A549 (cell line): Measurements from ENCODE around the gene ABCB6.
A peak's percentile ranks its signal among the peaks of the same experiment; 100 is the strongest.

Experiments
- HMGXB4 ChIP-seq: fragments of 250-450 bp; sonication (Bioruptor Pico); IDR thresholded peaks from 2 replicates; pipeline ENCODE4 v1.5.0; 2021; ENCODE audit warnings: mild to moderate bottlenecking, moderate library complexity, borderline replicate concordance
- HOXB13 ChIP-seq: fragments of 250-450 bp; sonication (Bioruptor Pico); IDR thresholded peaks from 2 replicates; pipeline ENCODE4 v1.5.0; 2020; ENCODE audit warnings: low read depth, mild to moderate bottlenecking, moderate library complexity
- MAZ ChIP-seq: fragments of 150-350 bp; IDR thresholded peaks from 2 replicates; pipeline ENCODE4 v1.6.1; 2014; ENCODE audit warnings: antibody characterized with exemption, low read depth, low read length, borderline replicate concordance
- NPAS2 ChIP-seq: fragments of 250-450 bp; sonication (Bioruptor Pico); IDR thresholded peaks from 2 replicates; pipeline ENCODE4 v1.8.0; 2022; ENCODE audit warnings: mild to moderate bottlenecking, moderate library complexity, borderline replicate concordance
- PBX3 ChIP-seq: IDR thresholded peaks from 2 replicates; pipeline ENCODE4 v1.6.1; 2012
- PHF8 ChIP-seq: fragments of 200-600 bp; sonication (generic); IDR thresholded peaks from 2 replicates; pipeline ENCODE4 v1.6.1; 2016; ENCODE audit warnings: low read depth, mild to moderate bottlenecking, antibody characterized with exemption, moderate library complexity, borderline replicate concordance
- RFX5 ChIP-seq: fragments of 450-650 bp; IDR thresholded peaks from 2 replicates; pipeline ENCODE4 v1.7.1; 2014; ENCODE audit warnings: antibody characterized with exemption, mild to moderate bottlenecking, moderate library complexity
- TF ChIP-seq, protein P1 (sequence below): fragments of >200 bp; sonication (Bioruptor Twin); formaldehyde crosslinking; IDR thresholded peaks from 3 replicates; pipeline ENCODE4 v1.5.1; 2016

DNA sequence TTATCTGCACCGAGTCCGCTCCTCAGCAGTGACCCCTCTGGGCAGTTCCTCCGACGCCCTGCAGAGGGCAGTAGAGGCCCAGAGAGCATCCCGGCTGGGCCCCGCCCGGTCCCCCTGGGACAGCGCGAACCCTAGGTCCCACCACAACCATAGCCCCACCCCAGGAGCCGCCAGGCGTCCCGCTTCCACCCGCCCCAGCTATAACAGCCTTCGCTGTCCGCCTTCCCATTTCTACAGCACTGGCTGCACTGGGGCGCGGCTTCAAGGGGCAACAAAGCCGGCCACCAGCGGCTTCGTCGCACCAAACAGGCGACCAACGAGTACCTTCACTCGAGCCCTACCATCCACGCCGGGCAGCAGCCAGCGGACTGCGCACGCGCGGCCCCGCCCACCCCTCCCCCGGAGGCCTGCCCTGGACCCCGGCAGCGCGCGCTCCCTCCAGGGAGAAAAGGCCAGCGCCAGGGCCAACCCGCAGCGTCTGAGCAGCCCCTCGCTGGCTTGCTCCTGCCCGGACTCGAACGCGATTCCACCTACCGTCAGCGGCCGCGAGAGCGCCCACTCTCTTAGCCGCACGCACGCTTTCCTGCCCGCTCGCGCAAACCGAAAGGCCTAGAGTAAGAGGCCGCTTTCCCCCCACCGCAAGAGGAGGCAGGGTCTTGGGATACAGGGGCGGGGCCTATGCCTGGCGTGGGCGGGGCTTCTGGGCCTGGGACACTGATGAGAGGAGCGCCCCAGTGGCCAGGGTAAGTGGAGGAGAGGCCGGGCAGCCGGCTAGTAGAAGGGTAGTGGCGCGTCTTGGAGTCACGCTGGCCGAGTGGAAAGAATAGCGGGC, 58.4 kb downstream of the ABCB6 start, which contains the start of gene NHEJ1:
- TF ChIP-seq, protein P1, sequence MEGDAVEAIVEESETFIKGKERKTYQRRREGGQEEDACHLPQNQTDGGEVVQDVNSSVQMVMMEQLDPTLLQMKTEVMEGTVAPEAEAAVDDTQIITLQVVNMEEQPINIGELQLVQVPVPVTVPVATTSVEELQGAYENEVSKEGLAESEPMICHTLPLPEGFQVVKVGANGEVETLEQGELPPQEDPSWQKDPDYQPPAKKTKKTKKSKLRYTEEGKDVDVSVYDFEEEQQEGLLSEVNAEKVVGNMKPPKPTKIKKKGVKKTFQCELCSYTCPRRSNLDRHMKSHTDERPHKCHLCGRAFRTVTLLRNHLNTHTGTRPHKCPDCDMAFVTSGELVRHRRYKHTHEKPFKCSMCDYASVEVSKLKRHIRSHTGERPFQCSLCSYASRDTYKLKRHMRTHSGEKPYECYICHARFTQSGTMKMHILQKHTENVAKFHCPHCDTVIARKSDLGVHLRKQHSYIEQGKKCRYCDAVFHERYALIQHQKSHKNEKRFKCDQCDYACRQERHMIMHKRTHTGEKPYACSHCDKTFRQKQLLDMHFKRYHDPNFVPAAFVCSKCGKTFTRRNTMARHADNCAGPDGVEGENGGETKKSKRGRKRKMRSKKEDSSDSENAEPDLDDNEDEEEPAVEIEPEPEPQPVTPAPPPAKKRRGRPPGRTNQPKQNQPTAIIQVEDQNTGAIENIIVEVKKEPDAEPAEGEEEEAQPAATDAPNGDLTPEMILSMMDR = peak; percentile 95
- no peak for TF ChIP-seq HMGXB4 (CRISPR knock-in tag)
- no peak for TF ChIP-seq HOXB13
- TF ChIP-seq RFX5 = no peak
- TF ChIP-seq PHF8 = peak; percentile 84; the same call in 1 of the 2 replicates
- TF ChIP-seq MAZ = peak; percentile 75; the same call in 1 of the 2 replicates
- TF ChIP-seq NPAS2 = no peak
- TF ChIP-seq PBX3 = peak; percentile 53
